ENCODE measurements around the gene AFG3L2. TPM values are rescaled to one million over a fixed set of nuclear protein-coding genes. Genes with fewer than 3 reads are reported as not detected.

The AFG3L2 gene
- total and polyA plus RNA-seq, 2 of the 13 experiments (the other 11 are each of a cell fraction or from before 2014, with no cell fraction given), result 28.6 to 86.9 TPM

DNA sequence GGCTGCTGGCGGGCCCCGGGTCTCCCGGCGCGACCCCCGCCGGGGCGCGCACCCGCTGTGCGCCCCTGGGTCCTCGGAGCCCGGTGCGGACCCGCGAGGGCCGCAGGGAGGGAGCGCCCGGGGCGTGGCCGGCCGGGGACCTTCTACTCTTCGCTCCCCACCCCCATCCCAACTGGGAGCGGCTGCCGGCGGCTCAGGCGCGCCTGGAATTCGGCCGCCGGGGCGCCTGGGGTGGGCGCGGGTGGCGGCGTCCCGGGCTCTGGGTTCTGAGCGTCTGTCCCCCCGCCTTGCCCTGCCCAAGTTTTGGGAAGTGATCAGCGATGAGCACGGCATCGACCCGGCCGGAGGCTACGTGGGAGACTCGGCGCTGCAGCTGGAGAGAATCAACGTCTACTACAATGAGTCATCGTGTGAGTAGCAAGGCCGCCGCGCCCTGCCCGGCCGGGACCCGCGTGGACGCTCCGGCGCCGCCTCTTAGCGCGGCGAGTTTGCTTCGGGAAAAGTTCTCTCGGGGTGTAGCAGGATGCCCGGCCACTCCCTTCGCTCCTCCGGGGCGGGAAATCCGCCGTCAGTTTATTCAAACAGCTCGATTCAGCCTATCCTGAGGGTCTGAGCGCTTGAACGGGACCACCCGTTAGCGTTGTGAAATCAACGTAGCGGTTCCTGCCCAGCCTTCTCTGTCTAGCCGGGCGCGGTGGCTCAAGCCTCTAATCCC lies 68.5 kb downstream of the AFG3L2 start (continued):
- TF ChIP-seq, protein P1, sequence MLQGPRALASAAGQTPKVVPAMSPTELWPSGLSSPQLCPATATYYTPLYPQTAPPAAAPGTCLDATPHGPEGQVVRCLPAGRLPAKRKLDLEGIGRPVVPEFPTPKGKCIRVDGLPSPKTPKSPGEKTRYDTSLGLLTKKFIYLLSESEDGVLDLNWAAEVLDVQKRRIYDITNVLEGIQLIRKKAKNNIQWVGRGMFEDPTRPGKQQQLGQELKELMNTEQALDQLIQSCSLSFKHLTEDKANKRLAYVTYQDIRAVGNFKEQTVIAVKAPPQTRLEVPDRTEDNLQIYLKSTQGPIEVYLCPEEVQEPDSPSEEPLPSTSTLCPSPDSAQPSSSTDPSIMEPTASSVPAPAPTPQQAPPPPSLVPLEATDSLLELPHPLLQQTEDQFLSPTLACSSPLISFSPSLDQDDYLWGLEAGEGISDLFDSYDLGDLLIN (CRISPR knock-in tag; IDR thresholded peaks at IDR 0.05; ENCODE audit: borderline replicate concordance), result no peak
- TF ChIP-seq ARHGAP35 (CRISPR knock-in tag; IDR thresholded peaks at IDR 0.05; ENCODE audit: borderline replicate concordance) (no peak), KAT2B (IDR thresholded peaks at IDR 0.05; ENCODE audit: borderline replicate concordance, low read depth, low read length) (no peak), ZNF709 (CRISPR knock-in tag; IDR thresholded peaks at IDR 0.05) (no peak), HHEX (CRISPR knock-in tag; IDR thresholded peaks at IDR 0.05) (no peak), RXRB (CRISPR knock-in tag; IDR thresholded peaks at IDR 0.05; ENCODE audit: borderline replicate concordance) (no peak), MAFF (IDR thresholded peaks at IDR 0.05; ENCODE audit: low read depth, low read length) (no peak), FOXC1 (CRISPR knock-in tag; IDR thresholded peaks at IDR 0.05; ENCODE audit: borderline replicate concordance) (no peak; the same call in 1 of the 2 replicates)
- TF ChIP-seq, protein P2, sequence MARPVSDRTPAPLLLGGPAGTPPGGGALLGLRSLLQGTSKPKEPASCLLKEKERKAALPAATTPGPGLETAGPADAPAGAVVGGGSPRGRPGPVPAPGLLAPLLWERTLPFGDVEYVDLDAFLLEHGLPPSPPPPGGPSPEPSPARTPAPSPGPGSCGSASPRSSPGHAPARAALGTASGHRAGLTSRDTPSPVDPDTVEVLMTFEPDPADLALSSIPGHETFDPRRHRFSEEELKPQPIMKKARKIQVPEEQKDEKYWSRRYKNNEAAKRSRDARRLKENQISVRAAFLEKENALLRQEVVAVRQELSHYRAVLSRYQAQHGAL (CRISPR knock-in tag; IDR thresholded peaks at IDR 0.05; ENCODE audit: not compliant biosample characterization), result no peak
- TF ChIP-seq, protein P3, sequence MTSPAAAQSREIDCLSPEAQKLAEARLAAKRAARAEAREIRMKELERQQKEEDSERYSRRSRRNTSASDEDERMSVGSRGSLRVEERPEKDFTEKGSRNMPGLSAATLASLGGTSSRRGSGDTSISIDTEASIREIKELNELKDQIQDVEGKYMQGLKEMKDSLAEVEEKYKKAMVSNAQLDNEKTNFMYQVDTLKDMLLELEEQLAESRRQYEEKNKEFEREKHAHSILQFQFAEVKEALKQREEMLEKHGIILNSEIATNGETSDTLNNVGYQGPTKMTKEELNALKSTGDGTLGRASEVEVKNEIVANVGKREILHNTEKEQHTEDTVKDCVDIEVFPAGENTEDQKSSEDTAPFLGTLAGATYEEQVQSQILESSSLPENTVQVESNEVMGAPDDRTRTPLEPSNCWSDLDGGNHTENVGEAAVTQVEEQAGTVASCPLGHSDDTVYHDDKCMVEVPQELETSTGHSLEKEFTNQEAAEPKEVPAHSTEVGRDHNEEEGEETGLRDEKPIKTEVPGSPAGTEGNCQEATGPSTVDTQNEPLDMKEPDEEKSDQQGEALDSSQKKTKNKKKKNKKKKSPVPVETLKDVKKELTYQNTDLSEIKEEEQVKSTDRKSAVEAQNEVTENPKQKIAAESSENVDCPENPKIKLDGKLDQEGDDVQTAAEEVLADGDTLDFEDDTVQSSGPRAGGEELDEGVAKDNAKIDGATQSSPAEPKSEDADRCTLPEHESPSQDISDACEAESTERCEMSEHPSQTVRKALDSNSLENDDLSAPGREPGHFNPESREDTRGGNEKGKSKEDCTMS (CRISPR knock-in tag; conservative IDR thresholded peaks at IDR 0.05), result no peak
- TF ChIP-seq, protein P4, sequence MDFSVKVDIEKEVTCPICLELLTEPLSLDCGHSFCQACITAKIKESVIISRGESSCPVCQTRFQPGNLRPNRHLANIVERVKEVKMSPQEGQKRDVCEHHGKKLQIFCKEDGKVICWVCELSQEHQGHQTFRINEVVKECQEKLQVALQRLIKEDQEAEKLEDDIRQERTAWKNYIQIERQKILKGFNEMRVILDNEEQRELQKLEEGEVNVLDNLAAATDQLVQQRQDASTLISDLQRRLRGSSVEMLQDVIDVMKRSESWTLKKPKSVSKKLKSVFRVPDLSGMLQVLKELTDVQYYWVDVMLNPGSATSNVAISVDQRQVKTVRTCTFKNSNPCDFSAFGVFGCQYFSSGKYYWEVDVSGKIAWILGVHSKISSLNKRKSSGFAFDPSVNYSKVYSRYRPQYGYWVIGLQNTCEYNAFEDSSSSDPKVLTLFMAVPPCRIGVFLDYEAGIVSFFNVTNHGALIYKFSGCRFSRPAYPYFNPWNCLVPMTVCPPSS (IDR thresholded peaks at IDR 0.05), result no peak
- TF ChIP-seq, protein P5, sequence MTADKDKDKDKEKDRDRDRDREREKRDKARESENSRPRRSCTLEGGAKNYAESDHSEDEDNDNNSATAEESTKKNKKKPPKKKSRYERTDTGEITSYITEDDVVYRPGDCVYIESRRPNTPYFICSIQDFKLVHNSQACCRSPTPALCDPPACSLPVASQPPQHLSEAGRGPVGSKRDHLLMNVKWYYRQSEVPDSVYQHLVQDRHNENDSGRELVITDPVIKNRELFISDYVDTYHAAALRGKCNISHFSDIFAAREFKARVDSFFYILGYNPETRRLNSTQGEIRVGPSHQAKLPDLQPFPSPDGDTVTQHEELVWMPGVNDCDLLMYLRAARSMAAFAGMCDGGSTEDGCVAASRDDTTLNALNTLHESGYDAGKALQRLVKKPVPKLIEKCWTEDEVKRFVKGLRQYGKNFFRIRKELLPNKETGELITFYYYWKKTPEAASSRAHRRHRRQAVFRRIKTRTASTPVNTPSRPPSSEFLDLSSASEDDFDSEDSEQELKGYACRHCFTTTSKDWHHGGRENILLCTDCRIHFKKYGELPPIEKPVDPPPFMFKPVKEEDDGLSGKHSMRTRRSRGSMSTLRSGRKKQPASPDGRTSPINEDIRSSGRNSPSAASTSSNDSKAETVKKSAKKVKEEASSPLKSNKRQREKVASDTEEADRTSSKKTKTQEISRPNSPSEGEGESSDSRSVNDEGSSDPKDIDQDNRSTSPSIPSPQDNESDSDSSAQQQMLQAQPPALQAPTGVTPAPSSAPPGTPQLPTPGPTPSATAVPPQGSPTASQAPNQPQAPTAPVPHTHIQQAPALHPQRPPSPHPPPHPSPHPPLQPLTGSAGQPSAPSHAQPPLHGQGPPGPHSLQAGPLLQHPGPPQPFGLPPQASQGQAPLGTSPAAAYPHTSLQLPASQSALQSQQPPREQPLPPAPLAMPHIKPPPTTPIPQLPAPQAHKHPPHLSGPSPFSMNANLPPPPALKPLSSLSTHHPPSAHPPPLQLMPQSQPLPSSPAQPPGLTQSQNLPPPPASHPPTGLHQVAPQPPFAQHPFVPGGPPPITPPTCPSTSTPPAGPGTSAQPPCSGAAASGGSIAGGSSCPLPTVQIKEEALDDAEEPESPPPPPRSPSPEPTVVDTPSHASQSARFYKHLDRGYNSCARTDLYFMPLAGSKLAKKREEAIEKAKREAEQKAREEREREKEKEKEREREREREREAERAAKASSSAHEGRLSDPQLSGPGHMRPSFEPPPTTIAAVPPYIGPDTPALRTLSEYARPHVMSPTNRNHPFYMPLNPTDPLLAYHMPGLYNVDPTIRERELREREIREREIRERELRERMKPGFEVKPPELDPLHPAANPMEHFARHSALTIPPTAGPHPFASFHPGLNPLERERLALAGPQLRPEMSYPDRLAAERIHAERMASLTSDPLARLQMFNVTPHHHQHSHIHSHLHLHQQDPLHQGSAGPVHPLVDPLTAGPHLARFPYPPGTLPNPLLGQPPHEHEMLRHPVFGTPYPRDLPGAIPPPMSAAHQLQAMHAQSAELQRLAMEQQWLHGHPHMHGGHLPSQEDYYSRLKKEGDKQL (CRISPR knock-in tag; IDR thresholded peaks at IDR 0.05; ENCODE audit: low read depth), result no peak
- TF ChIP-seq, protein P6, sequence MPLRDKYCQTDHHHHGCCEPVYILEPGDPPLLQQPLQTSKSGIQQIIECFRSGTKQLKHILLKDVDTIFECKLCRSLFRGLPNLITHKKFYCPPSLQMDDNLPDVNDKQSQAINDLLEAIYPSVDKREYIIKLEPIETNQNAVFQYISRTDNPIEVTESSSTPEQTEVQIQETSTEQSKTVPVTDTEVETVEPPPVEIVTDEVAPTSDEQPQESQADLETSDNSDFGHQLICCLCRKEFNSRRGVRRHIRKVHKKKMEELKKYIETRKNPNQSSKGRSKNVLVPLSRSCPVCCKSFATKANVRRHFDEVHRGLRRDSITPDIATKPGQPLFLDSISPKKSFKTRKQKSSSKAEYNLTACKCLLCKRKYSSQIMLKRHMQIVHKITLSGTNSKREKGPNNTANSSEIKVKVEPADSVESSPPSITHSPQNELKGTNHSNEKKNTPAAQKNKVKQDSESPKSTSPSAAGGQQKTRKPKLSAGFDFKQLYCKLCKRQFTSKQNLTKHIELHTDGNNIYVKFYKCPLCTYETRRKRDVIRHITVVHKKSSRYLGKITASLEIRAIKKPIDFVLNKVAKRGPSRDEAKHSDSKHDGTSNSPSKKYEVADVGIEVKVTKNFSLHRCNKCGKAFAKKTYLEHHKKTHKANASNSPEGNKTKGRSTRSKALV (CRISPR knock-in tag; IDR thresholded peaks at IDR 0.05), result peak; percentile 32; the same call in 1 of the 2 replicates

Measured in HepG2 (cell line).